ENCODE results near the gene SEC11A.
"Not testable (repeated sequence)": the region's sequence is repeated elsewhere in the genome, so short reads cannot be mapped to it uniquely, and the experiment has no call there.

The SEC11A gene

DNA sequence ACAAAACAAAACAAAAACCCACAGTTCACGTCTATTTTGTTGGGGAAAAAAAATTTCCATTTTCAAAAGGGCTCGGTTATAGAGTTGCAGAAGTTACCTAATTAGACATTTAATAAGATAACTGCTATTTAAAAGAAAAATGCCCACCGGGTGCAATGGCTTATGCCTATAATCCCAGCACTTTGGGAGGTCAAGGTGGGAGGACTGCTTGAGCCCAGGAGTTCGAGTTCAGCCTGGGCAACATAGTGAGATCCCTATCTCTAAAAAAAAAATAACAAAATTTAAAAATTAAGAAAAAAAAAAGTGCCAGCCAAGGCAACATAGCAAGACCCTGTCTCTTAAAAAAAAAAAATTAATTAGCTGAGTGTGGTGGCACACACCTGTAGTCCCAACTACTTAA, 19.2 kb downstream of the SEC11A start:
- TF ChIP-seq, protein P1, sequence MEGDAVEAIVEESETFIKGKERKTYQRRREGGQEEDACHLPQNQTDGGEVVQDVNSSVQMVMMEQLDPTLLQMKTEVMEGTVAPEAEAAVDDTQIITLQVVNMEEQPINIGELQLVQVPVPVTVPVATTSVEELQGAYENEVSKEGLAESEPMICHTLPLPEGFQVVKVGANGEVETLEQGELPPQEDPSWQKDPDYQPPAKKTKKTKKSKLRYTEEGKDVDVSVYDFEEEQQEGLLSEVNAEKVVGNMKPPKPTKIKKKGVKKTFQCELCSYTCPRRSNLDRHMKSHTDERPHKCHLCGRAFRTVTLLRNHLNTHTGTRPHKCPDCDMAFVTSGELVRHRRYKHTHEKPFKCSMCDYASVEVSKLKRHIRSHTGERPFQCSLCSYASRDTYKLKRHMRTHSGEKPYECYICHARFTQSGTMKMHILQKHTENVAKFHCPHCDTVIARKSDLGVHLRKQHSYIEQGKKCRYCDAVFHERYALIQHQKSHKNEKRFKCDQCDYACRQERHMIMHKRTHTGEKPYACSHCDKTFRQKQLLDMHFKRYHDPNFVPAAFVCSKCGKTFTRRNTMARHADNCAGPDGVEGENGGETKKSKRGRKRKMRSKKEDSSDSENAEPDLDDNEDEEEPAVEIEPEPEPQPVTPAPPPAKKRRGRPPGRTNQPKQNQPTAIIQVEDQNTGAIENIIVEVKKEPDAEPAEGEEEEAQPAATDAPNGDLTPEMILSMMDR (IDR thresholded peaks at IDR 0.05; ENCODE audit: low read depth, low read length, poor library complexity, severe bottlenecking), result no peak
- no peak for TF ChIP-seq EZH2phosphoT487 (IDR thresholded peaks at IDR 0.05; ENCODE audit: borderline replicate concordance, low read length)
- Histone ChIP-seq H3K4me2 (ENCODE audit: low read length) (no peak overlapping the region), H3K36me3 (ENCODE audit: control insufficient read depth, low read length) (no peaks in the 10 kb centered on the region), H4K20me1 (ENCODE audit: control insufficient read depth, insufficient read depth, low read depth, low read length) (peaks cover 4% of the 10 kb centered on the region; the same call in 1 of the 2 replicates), H3K4me3 (ENCODE audit: low read length) (no peak overlapping the region), H3K9me3 (ENCODE audit: control insufficient read depth, insufficient read depth, low read length) (no peaks in the 10 kb centered on the region), H3K79me2 (ENCODE audit: control insufficient read depth, low read length) (peaks cover 94% of the 10 kb centered on the region), H3F3A (ENCODE audit: control insufficient read depth, insufficient read depth) (peaks cover 4% of the 10 kb centered on the region; the same call in 1 of the 2 replicates), H3K4me1 (ENCODE audit: control insufficient read depth, low read length) (peaks cover 6% of the 10 kb centered on the region), H3K27me3 (ENCODE audit: control insufficient read depth, low read length) (no peaks in the 10 kb centered on the region), H3K27ac (ENCODE audit: low read depth, low read length) (no peak overlapping the region), H3K9me2 (replicated peaks; ENCODE audit: control insufficient read depth, low read length) (no peaks in the 10 kb centered on the region)

- Histone ChIP-seq H3K27me3 (ENCODE audit: control insufficient read depth, low read length) (no peaks in the 10 kb centered on the region), H3K9me3 (ENCODE audit: control insufficient read depth, insufficient read depth, low read length) (no peaks in the 10 kb centered on the region; the same call in 1 of the 2 replicates), H3K27ac (ENCODE audit: low read depth, low read length) (peak overlapping the region; percentile 35; the same call in 1 of the 2 replicates), H3K4me3 (ENCODE audit: low read length) (0 out of 2 replicates have a peak overlapping the region, but pooled peaks have one; percentile 12), H3F3A (ENCODE audit: control insufficient read depth, insufficient read depth) (peaks cover 4% of the 10 kb centered on the region; the same call in 1 of the 2 replicates), H3K4me1 (ENCODE audit: control insufficient read depth, low read length) (peaks cover 15% of the 10 kb centered on the region), H3K9me2 (replicated peaks; ENCODE audit: control insufficient read depth, low read length) (no peaks in the 10 kb centered on the region), H3K4me2 (ENCODE audit: low read length) (peak overlapping the region; percentile 26; the same call in 1 of the 2 replicates), H4K20me1 (ENCODE audit: control insufficient read depth, insufficient read depth, low read depth, low read length) (no peaks in the 10 kb centered on the region), H3K79me2 (ENCODE audit: control insufficient read depth, low read length) (peaks cover 45% of the 10 kb centered on the region), H3K36me3 (ENCODE audit: control insufficient read depth, low read length) (peaks cover 40% of the 10 kb centered on the region)
- no peak for TF ChIP-seq EZH2phosphoT487 (IDR thresholded peaks at IDR 0.05; ENCODE audit: borderline replicate concordance, low read length)
- TF ChIP-seq, protein P1 (IDR thresholded peaks at IDR 0.05; ENCODE audit: low read depth, low read length, poor library complexity, severe bottlenecking), result no peak
Observed at GRCh38 chr15:84690342-84690741, 25.6 kb downstream of the SEC11A start.

DNA sequence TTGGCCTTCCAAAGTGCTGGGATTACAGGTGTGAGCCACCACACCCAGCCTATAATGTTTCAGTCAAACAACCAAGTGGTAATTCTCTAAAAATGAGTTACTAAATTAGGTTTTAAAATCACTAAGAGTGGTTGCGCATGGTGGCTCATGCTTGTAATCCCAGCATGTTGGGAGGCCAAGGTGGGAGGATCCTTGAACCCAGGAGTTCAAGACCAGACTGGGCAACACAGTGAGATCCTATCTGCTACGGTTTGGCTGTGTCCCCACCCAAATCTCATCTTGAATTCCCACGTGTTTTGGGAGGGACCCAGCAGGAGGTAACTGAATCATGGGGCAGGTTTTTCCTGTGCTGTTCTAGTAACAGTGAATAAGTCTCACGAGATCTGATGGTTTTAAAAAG, 26.1 kb downstream of the SEC11A start:
- H3K4me3 ChIP-seq (ENCODE audit: low read length), result no peak overlapping the region
- no peaks in the 10 kb centered on the region for H3K9me2 ChIP-seq (replicated peaks; ENCODE audit: control insufficient read depth, low read length)
- no peaks in the 10 kb centered on the region for H3K27me3 ChIP-seq (ENCODE audit: control insufficient read depth, low read length)
- peaks cover 41% of the 10 kb centered on the region for H3K79me2 ChIP-seq (ENCODE audit: control insufficient read depth, low read length)
- peaks cover 4% of the 10 kb centered on the region; the same call in 1 of the 2 replicates for H3F3A ChIP-seq (ENCODE audit: control insufficient read depth, insufficient read depth)
- H3K36me3 ChIP-seq (ENCODE audit: control insufficient read depth, low read length), result peaks cover 40% of the 10 kb centered on the region
- H3K4me2 ChIP-seq (ENCODE audit: low read length), result 0 out of 2 replicates have a peak overlapping the region, but pooled peaks have one; percentile 26
- peaks cover 15% of the 10 kb centered on the region for H3K4me1 ChIP-seq (ENCODE audit: control insufficient read depth, low read length)
- H3K27ac ChIP-seq (ENCODE audit: low read depth, low read length), result no peak overlapping the region
- TF ChIP-seq EZH2phosphoT487 (IDR thresholded peaks at IDR 0.05; ENCODE audit: borderline replicate concordance, low read length), result no peak
- TF ChIP-seq, protein P1 (IDR thresholded peaks at IDR 0.05; ENCODE audit: low read depth, low read length, poor library complexity, severe bottlenecking), result no peak
- no peaks in the 10 kb centered on the region for H4K20me1 ChIP-seq (ENCODE audit: control insufficient read depth, insufficient read depth, low read depth, low read length)
- no peaks in the 10 kb centered on the region; the same call in 1 of the 2 replicates for H3K9me3 ChIP-seq (ENCODE audit: control insufficient read depth, insufficient read depth, low read length)

DNA sequence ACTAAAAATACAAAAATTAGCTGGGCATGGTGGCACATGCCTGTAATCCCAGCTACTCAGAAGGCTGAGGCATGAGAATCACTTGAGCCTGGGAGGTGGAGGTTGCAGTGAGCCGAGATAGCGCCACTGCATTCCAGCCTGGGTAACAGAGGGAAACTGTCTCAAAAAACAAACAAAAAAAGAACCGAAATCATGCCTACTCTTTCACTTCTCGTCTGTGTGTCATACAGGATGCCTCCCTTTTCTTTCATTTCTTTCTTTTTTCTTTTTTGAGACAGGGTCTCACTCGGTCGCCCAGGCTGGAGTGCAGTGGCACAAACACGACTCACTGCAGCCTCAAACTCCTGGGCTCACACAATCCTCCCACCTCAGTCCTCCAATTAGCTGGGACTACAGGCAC, 29.5 kb downstream of the SEC11A start:
- peaks cover 45% of the 10 kb centered on the region for H3K36me3 ChIP-seq (ENCODE audit: control insufficient read depth, low read length)
- H3K9me3 ChIP-seq (ENCODE audit: control insufficient read depth, insufficient read depth, low read length); H3K79me2 ChIP-seq (ENCODE audit: control insufficient read depth, low read length); H3K27me3 ChIP-seq (ENCODE audit: control insufficient read depth, low read length); H3K4me2 ChIP-seq (ENCODE audit: low read length); H3F3A ChIP-seq (ENCODE audit: control insufficient read depth, insufficient read depth); H3K9me2 ChIP-seq (replicated peaks; ENCODE audit: control insufficient read depth, low read length); H3K4me3 ChIP-seq (ENCODE audit: low read length); H4K20me1 ChIP-seq (ENCODE audit: control insufficient read depth, insufficient read depth, low read depth, low read length); H3K27ac ChIP-seq (ENCODE audit: low read depth, low read length): not testable (repeated sequence)
- peaks cover 15% of the 10 kb centered on the region for H3K4me1 ChIP-seq (ENCODE audit: control insufficient read depth, low read length)

All from DOHH2 (cell line).